ENCODE results near the gene PAPSS1. TPM values are rescaled to one million over a fixed set of nuclear protein-coding genes. Genes with fewer than 3 reads are reported as not detected.
"Not testable (repeated sequence)": the region's sequence is repeated elsewhere in the genome, so short reads cannot be mapped to it uniquely, and the experiment has no call there.

Gene PAPSS1
- polyA plus RNA-seq, 1 of the 3 experiments (the other 2 are of a cell fraction) = 70.1 TPM

GRCh38 chr4:107699466-107700206 lies 20.4 kb downstream of the PAPSS1 start:
- Histone ChIP-seq H3K4me3 (ENCODE audit: low read depth in 2 of 2, low read length in 1 of 2) (no peak overlapping the region), H3K27ac (ENCODE audit: low read depth in 2 of 2, low read length in 1 of 2) (peak overlapping the region in 1 of 2 experiments; percentile 45; a peak in 2 of 4 replicates), H3K4me2 (peak overlapping the region; percentile 7; the same call in 1 of the 2 replicates)

GRCh38 chr4:107696187-107696586 lies 23.8 kb downstream of the PAPSS1 start:
- Histone ChIP-seq H3F3A (replicated peaks; ENCODE audit: insufficient read depth) (peaks cover 17% of the 10 kb centered on the region), H3K79me2 (ENCODE audit: insufficient read depth) (peaks cover 48% of the 10 kb centered on the region), H3K36me3 (replicated peaks in 1 of 2; ENCODE audit: control insufficient read depth in 1 of 2, insufficient read depth in 2 of 2, low read length in 1 of 2) (peaks cover 33 to 49% of the 10 kb centered on the region in 2 experiments)
- H3K4me3 ChIP-seq (ENCODE audit: low read depth in 2 of 2, low read length in 1 of 2); H3K4me2 ChIP-seq; H3K9me2 ChIP-seq; H3K4me1 ChIP-seq (ENCODE audit: control insufficient read depth in 1 of 2, insufficient read depth in 2 of 2, low read depth in 1 of 2, low read length in 1 of 2); POLR2A ChIA-PET; H3K9me3 ChIP-seq; H2AFZ ChIP-seq (ENCODE audit: low read depth); H3K27me3 ChIP-seq (ENCODE audit: insufficient read depth); DNase-seq; H4K20me1 ChIP-seq (ENCODE audit: insufficient read depth); H3K9ac ChIP-seq; H3K27ac ChIP-seq (ENCODE audit: low read depth in 2 of 2, low read length in 1 of 2): not testable (repeated sequence)
- 96% methylated on average over 6 of the region's 6 CpGs for WGBS (ENCODE audit: low lambda C conversion rate)
- CTCF ChIA-PET = interaction anchor here (1.1 kb wide), 1 partner anchor 10 kb away, joined by 4 read pairs; no protein-coding TSS in a partner anchor

More at GRCh38 chr4:107699466-107700206, 20.4 kb downstream of the PAPSS1 start:
- CTCF ChIA-PET = interaction anchor here (1.1 kb wide), 1 partner anchor 10 kb away, joined by 3 read pairs; no protein-coding TSS in a partner anchor
- no peak for DNase-seq
- no peaks in the 10 kb centered on the region for H3K9me2 ChIP-seq
- H3K27me3 ChIP-seq (ENCODE audit: insufficient read depth) = no peaks in the 10 kb centered on the region
- H3K4me1 ChIP-seq (ENCODE audit: control insufficient read depth in 1 of 2, insufficient read depth in 2 of 2, low read depth in 1 of 2, low read length in 1 of 2) = no peaks in the 10 kb centered on the region
- H3K36me3 ChIP-seq (replicated peaks in 1 of 2; ENCODE audit: control insufficient read depth in 1 of 2, insufficient read depth in 2 of 2, low read length in 1 of 2) = peaks cover 29 to 41% of the 10 kb centered on the region in 2 experiments
- H3K9me3 ChIP-seq = peaks cover 8% of the 10 kb centered on the region; the same call in 1 of the 2 replicates
- H4K20me1 ChIP-seq (ENCODE audit: insufficient read depth) = no peaks in the 10 kb centered on the region
- peaks cover 17% of the 10 kb centered on the region for H3F3A ChIP-seq (replicated peaks; ENCODE audit: insufficient read depth)
- peaks cover 68% of the 10 kb centered on the region for H3K79me2 ChIP-seq (ENCODE audit: insufficient read depth)
- POLR2A ChIA-PET = no interaction called here
- TF ChIP-seq MXI1 (IDR thresholded peaks at IDR 0.05; ENCODE audit: low read depth, low read length) (no peak), SMC3 (IDR thresholded peaks at IDR 0.05; ENCODE audit: low read depth, low read length) (no peak), EP300 (IDR thresholded peaks at IDR 0.05; ENCODE audit: borderline replicate concordance in 1 of 2, low read depth in 1 of 2, low read length in 1 of 2) (no peak), TEAD4 (IDR thresholded peaks at IDR 0.05; ENCODE audit: borderline replicate concordance, insufficient read depth) (no peak), FOSL2 (IDR thresholded peaks at IDR 0.05; ENCODE audit: borderline replicate concordance, low read depth) (no peak), IRF3 (IDR thresholded peaks at IDR 0.05; ENCODE audit: low read depth, low read length) (no peak), RCOR1 (IDR thresholded peaks at IDR 0.05; ENCODE audit: low read length) (no peak), REST (IDR thresholded peaks at IDR 0.05; ENCODE audit: low read depth, low read length) (no peak), JUND (IDR thresholded peaks at IDR 0.05) (no peak), ELF1 (IDR thresholded peaks at IDR 0.05) (no peak), CHD2 (IDR thresholded peaks at IDR 0.05; ENCODE audit: low read length, partially characterized antibody) (no peak)
- 52% methylated on average over 2 of the region's 2 CpGs for WGBS (ENCODE audit: low lambda C conversion rate)
- H2AFZ ChIP-seq (ENCODE audit: low read depth) = no peak overlapping the region
- no peak overlapping the region for H3K9ac ChIP-seq

All from SK-N-SH (cell line).